ENCODE results near the gene ARID5A.

GRCh38 chr2:96526615-96527285 lies 9.8 kb upstream of the ARID5A start:
- TF ChIP-seq EZH2 (IDR thresholded peaks at IDR 0.05; ENCODE audit: insufficient read depth, poor library complexity, severe bottlenecking) (no peak), EZH2phosphoT487 (IDR thresholded peaks at IDR 0.05; ENCODE audit: insufficient read depth, low read depth) (no peak)

Measured in GM23248 (cell line).